Body of pancreas (tissue), 4 donors: ENCODE measurements around the gene ARHGEF33.

Source experiments
- CTCF ChIP-seq, 7 experiments: fragments of 450-650 bp in 4 of 7; fragments of 200-600 bp in 3 of 7; sonication (generic) in 3 of 7; IDR thresholded peaks; one replicate each; pipeline ENCODE4 v1.5.1; 2016 to 2019; ENCODE audit warnings: antibody characterized with exemption in 7 of 7
- POLR2A ChIP-seq, 3 donors: fragments of 450-650 bp; IDR thresholded peaks; one replicate each; pipeline ENCODE4 v1.6.1; 2016; ENCODE audit warnings: antibody characterized with exemption in 3 of 3, mild to moderate bottlenecking in 2 of 3

DNA sequence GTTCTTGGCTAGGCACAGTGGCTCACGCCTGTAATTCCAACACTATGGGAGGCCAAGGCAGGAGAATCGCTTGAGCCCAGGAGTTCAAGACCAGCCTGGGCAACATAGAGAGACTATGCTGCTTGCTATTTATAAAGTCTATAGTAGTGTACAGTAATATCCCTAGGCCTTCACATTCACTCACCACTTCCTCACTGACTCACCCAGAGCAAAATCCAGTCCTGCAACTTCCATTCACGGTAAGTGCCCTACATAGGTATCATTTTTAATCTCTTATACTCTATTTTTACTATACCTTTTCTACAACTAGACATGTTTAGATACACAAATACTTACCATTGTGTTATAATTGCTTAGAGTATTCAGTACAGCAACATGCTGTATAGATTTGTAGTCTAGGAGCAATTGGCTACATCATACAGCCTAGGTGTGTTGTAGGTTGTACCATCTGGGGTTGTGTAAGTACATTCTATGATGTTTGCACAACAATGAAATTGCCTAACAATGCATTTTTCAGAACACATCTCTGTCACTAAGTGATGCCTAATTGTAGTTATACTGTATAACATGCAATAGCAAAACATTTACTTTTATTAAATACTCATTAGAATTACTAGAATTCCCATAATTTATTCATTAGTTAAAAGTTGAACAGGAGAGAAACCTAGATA, 22.8 kb upstream of the ARHGEF33 start:
- TF ChIP-seq CTCF (IDR thresholded peaks at IDR 0.05) = no peak
- no peak for TF ChIP-seq POLR2A (IDR thresholded peaks at IDR 0.05)
